SK-N-SH (cell line): ENCODE results near the gene FAM120B. TPM values are rescaled to one million over a fixed set of nuclear protein-coding genes. Genes with fewer than 3 reads are reported as not detected.

Source experiments
- CTCF ChIA-PET: fragments of 300-600, 350-600 bp; formaldehyde crosslinking; extraction: SDS; loops from one replicate; lab custom pipeline; 2021; lab: Yijun Ruan, JAX
- POLR2A ChIA-PET: fragments of 350-600 bp; sonication (Branson Sonifier 250); formaldehyde crosslinking; extraction: SDS; loops from one replicate; lab custom pipeline; 2020; ENCODE audit warnings: antibody characterized with exemption, inconsistent platforms; lab: Yijun Ruan, JAX
- DNase-seq: peaks from one replicate; pipeline ENCODE4 v3.0.0; 2012
- H2AFZ ChIP-seq: fragments of 200-600 bp; sonication (generic); 2 replicates; pipeline ENCODE4 v1.8.1; 2016; ENCODE audit warnings: antibody characterized with exemption, mild to moderate bottlenecking, low read depth
- H3F3A ChIP-seq: fragments of 200-600 bp; sonication (generic); replicated peaks from 2 replicates; pipeline ENCODE3; 2016; ENCODE audit warnings: antibody characterized with exemption, mild to moderate bottlenecking; ENCODE audit not compliant: insufficient read depth
- H3K27ac ChIP-seq, 2 experiments: fragments of 200-500 bp in 1 of 2; fragments of 200-600 bp in 1 of 2; sonication (Bioruptor generic) in 1 of 2; sonication (generic), shearing (Covaris generic) in 1 of 2; 2 replicates each; pipeline versions ENCODE4 v1.5.1 to v1.6.1; 2014 to 2016; ENCODE audit warnings: low read depth in 2 of 2, inconsistent platforms in 1 of 2, low read length in 1 of 2, mild to moderate bottlenecking in 1 of 2, mixed read lengths in 1 of 2
- H3K27me3 ChIP-seq: fragments of 200-600 bp; sonication (generic), shearing (Covaris generic); 2 replicates; pipeline ENCODE4 v1.6.1; 2016; ENCODE audit warnings: mixed run types; ENCODE audit not compliant: insufficient read depth
- H3K36me3 ChIP-seq, 2 experiments: fragments of 200-500 bp in 1 of 2; fragments of 200-600 bp in 1 of 2; sonication (Bioruptor generic) in 1 of 2; sonication (generic) in 1 of 2; replicated peaks in 1 of 2; 2 replicates each; pipeline versions ENCODE3 to v1.5.1; 2014 to 2016; ENCODE audit warnings: low read length in 1 of 2, mild to moderate bottlenecking in 1 of 2; ENCODE audit not compliant: insufficient read depth in 2 of 2, control insufficient read depth in 1 of 2
- H3K4me1 ChIP-seq, 2 experiments: fragments of 200-500 bp in 1 of 2; fragments of 200-600 bp in 1 of 2; sonication (Bioruptor generic) in 1 of 2; sonication (generic), shearing (Covaris generic) in 1 of 2; 2 replicates each; pipeline versions ENCODE4 v1.5.1 to v1.6.1; 2014 to 2016; ENCODE audit warnings: low read depth in 1 of 2, low read length in 1 of 2, mixed run types in 1 of 2; ENCODE audit not compliant: insufficient read depth in 2 of 2, control insufficient read depth in 1 of 2
- H3K4me2 ChIP-seq: fragments of 200-600 bp; sonication (generic), shearing (Covaris generic); 2 replicates; pipeline ENCODE4 v1.6.1; 2017; ENCODE audit warnings: mixed run types
- H3K4me3 ChIP-seq, 2 experiments: fragments of 200-500 bp in 1 of 2; fragments of 200-600 bp in 1 of 2; sonication (Bioruptor generic) in 1 of 2; sonication (generic), shearing (Covaris generic) in 1 of 2; 2 replicates each; pipeline versions ENCODE4 v1.5.1 to v1.8.1; 2014 to 2016; ENCODE audit warnings: low read depth in 2 of 2, inconsistent platforms in 1 of 2, low read length in 1 of 2, mild to moderate bottlenecking in 1 of 2, mixed read lengths in 1 of 2, moderate library complexity in 1 of 2
- H3K79me2 ChIP-seq: fragments of 200-600 bp; sonication (generic); 2 replicates; pipeline ENCODE4 v1.8.1; 2017; ENCODE audit warnings: mild to moderate bottlenecking; ENCODE audit not compliant: insufficient read depth
- H3K9ac ChIP-seq: fragments of 200-600 bp; sonication (generic); 2 replicates; pipeline ENCODE4 v1.6.1; 2017; ENCODE audit warnings: mixed run types
- H3K9me2 ChIP-seq: fragments of 200-600 bp; sonication (generic); 2 replicates; pipeline ENCODE4 v1.6.1; 2017; ENCODE audit warnings: mixed run types
- H3K9me3 ChIP-seq: fragments of 200-600 bp; sonication (generic); 2 replicates; pipeline ENCODE4 v1.6.1; 2017; ENCODE audit warnings: mixed run types, mild to moderate bottlenecking, moderate library complexity
- H4K20me1 ChIP-seq: fragments of 200-600 bp; sonication (generic); 2 replicates; pipeline ENCODE4 v1.6.1; 2017; ENCODE audit warnings: mild to moderate bottlenecking, mixed run types; ENCODE audit not compliant: insufficient read depth
- ELF1 ChIP-seq: IDR thresholded peaks from 2 replicates; pipeline ENCODE4 v1.4.0; 2012
- EP300 ChIP-seq, 2 experiments: IDR thresholded peaks; 2 replicates each; pipeline versions ENCODE4 v1.4.0 to v1.6.1; 2012; ENCODE audit warnings: borderline replicate concordance in 1 of 2, low read depth in 1 of 2, low read length in 1 of 2
- FOSL2 ChIP-seq: IDR thresholded peaks from 2 replicates; pipeline ENCODE4 v1.4.0; 2012; ENCODE audit warnings: low read depth, mild to moderate bottlenecking, moderate library complexity, borderline replicate concordance
- FOXM1 ChIP-seq: IDR thresholded peaks from 2 replicates; pipeline ENCODE4 v1.4.0; 2012; ENCODE audit warnings: low read depth, mild to moderate bottlenecking
- GATA2 ChIP-seq: sonication (generic); formaldehyde crosslinking; IDR thresholded peaks from 2 replicates; pipeline ENCODE4 v1.5.0; 2020; ENCODE audit warnings: mild to moderate bottlenecking, missing genetic modification reagents
- JUND ChIP-seq: IDR thresholded peaks from 2 replicates; pipeline ENCODE4 v1.4.0; 2012
- NFIC ChIP-seq: IDR thresholded peaks from 2 replicates; pipeline ENCODE4 v1.4.0; 2012; ENCODE audit warnings: borderline replicate concordance
- NRF1 ChIP-seq: IDR thresholded peaks from 2 replicates; pipeline ENCODE4 v1.6.1; 2012; ENCODE audit warnings: low read depth, mild to moderate bottlenecking, low read length
- PBX3 ChIP-seq: IDR thresholded peaks from 2 replicates; pipeline ENCODE4; 2012
- POLR2AphosphoS5 ChIP-seq: IDR thresholded peaks from 2 replicates; pipeline ENCODE4 v1.6.1; 2012; ENCODE audit warnings: low read depth, low read length
- SIN3A ChIP-seq: IDR thresholded peaks from 2 replicates; pipeline ENCODE4 v1.6.1; 2012; ENCODE audit warnings: low read depth, mild to moderate bottlenecking, low read length, moderate library complexity, borderline replicate concordance
- TAF1 ChIP-seq: IDR thresholded peaks from 2 replicates; pipeline ENCODE4 v1.6.1; 2012; ENCODE audit warnings: low read depth, mild to moderate bottlenecking, low read length, moderate library complexity, borderline replicate concordance
- TCF12 ChIP-seq: IDR thresholded peaks from 2 replicates; pipeline ENCODE4 v1.4.0; 2012
- TEAD4 ChIP-seq: IDR thresholded peaks from 2 replicates; pipeline ENCODE4 v1.4.0; 2012; ENCODE audit warnings: mild to moderate bottlenecking, borderline replicate concordance; ENCODE audit not compliant: insufficient read depth
- USF1 ChIP-seq: IDR thresholded peaks from 2 replicates; pipeline ENCODE4 v1.4.0; 2012; ENCODE audit warnings: low read depth, borderline replicate concordance
- WGBS: methylation state at CpG from one replicate; pipeline ENCODE4 v1.1.6; 2017; ENCODE audit warnings: low lambda C conversion rate; 5-methylcytosine and 5-hydroxymethylcytosine counted together
- polyA plus RNA-seq, 3 experiments: library from polyadenylated mRNA; depleted of rRNA; stranded (reverse); fragments of >200 nt; gene quantifications; 2 replicates each; pipeline ENCODE4 v1.2.3, GENCODE V29; 2012
- TF ChIP-seq, protein P1 (sequence below): IDR thresholded peaks from 2 replicates; pipeline ENCODE4 v1.6.1; 2012; ENCODE audit warnings: mild to moderate bottlenecking, low read depth, low read length, moderate library complexity
- TF ChIP-seq, protein P2 (sequence below): fragments of 200-600 bp; sonication (generic); IDR thresholded peaks from 2 replicates; pipeline ENCODE4 v1.6.1; 2017; ENCODE audit warnings: antibody characterized with exemption, mild to moderate bottlenecking, moderate library complexity

FAM120B gene
- polyA plus RNA-seq, 1 of the 3 experiments (the other 2 are of a cell fraction): 7.7 TPM

- TF ChIP-seq NRF1 (no peak), PBX3 (peak; percentile 81), FOSL2 (peak; percentile 95), EP300 (IDR thresholded peaks at IDR 0.05; ENCODE audit: borderline replicate concordance in 1 of 2, low read depth in 1 of 2, low read length in 1 of 2) (peak in 1 of 2 experiments; percentile 75; a peak in 2 of 4 replicates), JUND (peak; percentile 95), TEAD4 (peak; percentile 89), NFIC (peak; percentile 22; the same call in 1 of the 2 replicates)
- TF ChIP-seq, protein P1, sequence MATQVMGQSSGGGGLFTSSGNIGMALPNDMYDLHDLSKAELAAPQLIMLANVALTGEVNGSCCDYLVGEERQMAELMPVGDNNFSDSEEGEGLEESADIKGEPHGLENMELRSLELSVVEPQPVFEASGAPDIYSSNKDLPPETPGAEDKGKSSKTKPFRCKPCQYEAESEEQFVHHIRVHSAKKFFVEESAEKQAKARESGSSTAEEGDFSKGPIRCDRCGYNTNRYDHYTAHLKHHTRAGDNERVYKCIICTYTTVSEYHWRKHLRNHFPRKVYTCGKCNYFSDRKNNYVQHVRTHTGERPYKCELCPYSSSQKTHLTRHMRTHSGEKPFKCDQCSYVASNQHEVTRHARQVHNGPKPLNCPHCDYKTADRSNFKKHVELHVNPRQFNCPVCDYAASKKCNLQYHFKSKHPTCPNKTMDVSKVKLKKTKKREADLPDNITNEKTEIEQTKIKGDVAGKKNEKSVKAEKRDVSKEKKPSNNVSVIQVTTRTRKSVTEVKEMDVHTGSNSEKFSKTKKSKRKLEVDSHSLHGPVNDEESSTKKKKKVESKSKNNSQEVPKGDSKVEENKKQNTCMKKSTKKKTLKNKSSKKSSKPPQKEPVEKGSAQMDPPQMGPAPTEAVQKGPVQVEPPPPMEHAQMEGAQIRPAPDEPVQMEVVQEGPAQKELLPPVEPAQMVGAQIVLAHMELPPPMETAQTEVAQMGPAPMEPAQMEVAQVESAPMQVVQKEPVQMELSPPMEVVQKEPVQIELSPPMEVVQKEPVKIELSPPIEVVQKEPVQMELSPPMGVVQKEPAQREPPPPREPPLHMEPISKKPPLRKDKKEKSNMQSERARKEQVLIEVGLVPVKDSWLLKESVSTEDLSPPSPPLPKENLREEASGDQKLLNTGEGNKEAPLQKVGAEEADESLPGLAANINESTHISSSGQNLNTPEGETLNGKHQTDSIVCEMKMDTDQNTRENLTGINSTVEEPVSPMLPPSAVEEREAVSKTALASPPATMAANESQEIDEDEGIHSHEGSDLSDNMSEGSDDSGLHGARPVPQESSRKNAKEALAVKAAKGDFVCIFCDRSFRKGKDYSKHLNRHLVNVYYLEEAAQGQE: 0 out of 2 replicates have a peak, but pooled peaks have one; percentile 9
Observed at GRCh38 chr6:170405311-170405975, 98.9 kb downstream of the FAM120B start (continued).

DNA sequence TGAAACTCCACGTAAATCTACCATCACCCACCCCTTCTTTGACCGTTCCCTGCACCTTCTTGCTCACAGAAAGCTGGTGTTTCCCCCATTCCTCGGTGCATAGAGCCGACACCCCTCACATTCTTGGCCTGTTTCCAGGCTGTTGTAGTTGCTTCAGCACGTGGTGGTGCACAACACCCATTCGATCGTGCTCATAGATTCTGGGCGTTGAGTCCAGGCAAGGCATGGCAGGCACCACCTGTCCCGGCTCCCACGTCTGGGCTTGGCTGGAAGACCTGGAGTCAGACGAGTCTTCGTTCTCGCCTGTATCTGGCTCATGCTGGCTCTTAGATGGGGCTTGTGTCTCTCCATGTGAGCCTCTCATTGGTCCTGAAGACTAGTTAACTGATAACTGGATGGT lies 100.6 kb downstream of the FAM120B start:
- H3F3A ChIP-seq: peaks cover 37% of the 10 kb centered on the region
- H3K4me3 ChIP-seq: no peak overlapping the region
- H3K4me2 ChIP-seq: no peak overlapping the region
- DNase-seq: no peak
- H3K79me2 ChIP-seq: no peaks in the 10 kb centered on the region
- POLR2A ChIA-PET: no interaction called here
- H3K27me3 ChIP-seq: no peaks in the 10 kb centered on the region
- no peak overlapping the region for H3K9ac ChIP-seq
- WGBS: 95% methylated on average over 10 of the region's 13 CpGs
- H4K20me1 ChIP-seq: no peaks in the 10 kb centered on the region
- no peak overlapping the region for H2AFZ ChIP-seq
- H3K27ac ChIP-seq: no peak overlapping the region
- no peaks in the 10 kb centered on the region for H3K9me3 ChIP-seq
- peaks cover 10 to 31% of the 10 kb centered on the region in 2 experiments for H3K36me3 ChIP-seq
- CTCF ChIA-PET: interaction anchor here (0.7 kb wide), 1 partner anchor 17 kb away, joined by 3 read pairs; no protein-coding TSS in a partner anchor
- peaks cover 0 to 19% of the 10 kb centered on the region in 2 experiments; a peak in 2 of 4 replicates for H3K4me1 ChIP-seq
- H3K9me2 ChIP-seq: no peaks in the 10 kb centered on the region
- TF ChIP-seq PBX3: no peak
- no peak for TF ChIP-seq TAF1
- TF ChIP-seq GATA2 (CRISPR knock-in tag): no peak
- no peak for TF ChIP-seq SIN3A
- no peak for TF ChIP-seq USF1
- TF ChIP-seq, protein P1: no peak
- no peak for TF ChIP-seq ELF1
- TF ChIP-seq NFIC: no peak
- TF ChIP-seq TCF12: no peak
- TF ChIP-seq FOXM1: no peak
- TF ChIP-seq, protein P2, sequence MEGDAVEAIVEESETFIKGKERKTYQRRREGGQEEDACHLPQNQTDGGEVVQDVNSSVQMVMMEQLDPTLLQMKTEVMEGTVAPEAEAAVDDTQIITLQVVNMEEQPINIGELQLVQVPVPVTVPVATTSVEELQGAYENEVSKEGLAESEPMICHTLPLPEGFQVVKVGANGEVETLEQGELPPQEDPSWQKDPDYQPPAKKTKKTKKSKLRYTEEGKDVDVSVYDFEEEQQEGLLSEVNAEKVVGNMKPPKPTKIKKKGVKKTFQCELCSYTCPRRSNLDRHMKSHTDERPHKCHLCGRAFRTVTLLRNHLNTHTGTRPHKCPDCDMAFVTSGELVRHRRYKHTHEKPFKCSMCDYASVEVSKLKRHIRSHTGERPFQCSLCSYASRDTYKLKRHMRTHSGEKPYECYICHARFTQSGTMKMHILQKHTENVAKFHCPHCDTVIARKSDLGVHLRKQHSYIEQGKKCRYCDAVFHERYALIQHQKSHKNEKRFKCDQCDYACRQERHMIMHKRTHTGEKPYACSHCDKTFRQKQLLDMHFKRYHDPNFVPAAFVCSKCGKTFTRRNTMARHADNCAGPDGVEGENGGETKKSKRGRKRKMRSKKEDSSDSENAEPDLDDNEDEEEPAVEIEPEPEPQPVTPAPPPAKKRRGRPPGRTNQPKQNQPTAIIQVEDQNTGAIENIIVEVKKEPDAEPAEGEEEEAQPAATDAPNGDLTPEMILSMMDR: no peak
- TF ChIP-seq TEAD4: no peak
- TF ChIP-seq POLR2AphosphoS5: no peak
